Esophagus mucosa (tissue), 1 donor: ENCODE data around the gene FBXW4. TPM values are rescaled to one million over a fixed set of nuclear protein-coding genes. Genes with fewer than 3 reads are reported as not detected.
"Not testable (repeated sequence)": the region's sequence is repeated elsewhere in the genome, so short reads cannot be mapped to it uniquely, and the experiment has no call there.

Experiments
- ATAC-seq: fragments of 200-7000 bp; cut with Tn5 transposase; one replicate; pipeline ENCODE4 v1.9.1; 2020
- total RNA-seq: library from RNA; stranded (reverse); gene quantifications from one replicate; pipeline ENCODE4 v1.2.4, GENCODE V29; 2023
- donor health status: DM: yes; HTN: yes; CAD: no.

FBXW4 gene
- total RNA-seq, 1 donor from 2014 or later, result 37.1 TPM

- no peak for ATAC-seq
Measured at GRCh38 chr10:101616415-101617101, 78.4 kb downstream of the FBXW4 start.

GRCh38 chr10:101615525-101616116 lies 79.3 kb downstream of the FBXW4 start:
- ATAC-seq, result no peak

GRCh38 chr10:101614663-101615524 lies 80.1 kb downstream of the FBXW4 start:
- ATAC-seq, result no peak

GRCh38 chr10:101613646-101614045 lies 81.3 kb downstream of the FBXW4 start:
- no peak for ATAC-seq

- ATAC-seq, result no peak
Measured at GRCh38 chr10:101612872-101613271, 82.1 kb downstream of the FBXW4 start.

- ATAC-seq, result no peak
Measured at GRCh38 chr10:101612086-101612485, 82.9 kb downstream of the FBXW4 start.

- no peak for ATAC-seq
Measured at GRCh38 chr10:101611096-101611905, 83.7 kb downstream of the FBXW4 start.

- no peak for ATAC-seq
Measured at GRCh38 chr10:101609481-101609880, 85.5 kb downstream of the FBXW4 start.

GRCh38 chr10:101607124-101607523 lies 87.8 kb downstream of the FBXW4 start:
- ATAC-seq, result no peak

GRCh38 chr10:101602761-101603398 lies 92.1 kb downstream of the FBXW4 start:
- ATAC-seq, result peak; percentile 84

- ATAC-seq, result no peak
Measured at GRCh38 chr10:101601541-101601940, 93.4 kb downstream of the FBXW4 start.

- no peak for ATAC-seq
Measured at GRCh38 chr10:101597091-101597900, 97.7 kb downstream of the FBXW4 start.

GRCh38 chr10:101595591-101596433 lies 99.2 kb downstream of the FBXW4 start:
- ATAC-seq, result no peak

GRCh38 chr10:101593331-101593730 lies 101.6 kb downstream of the FBXW4 start:
- not testable (repeated sequence) for ATAC-seq

GRCh38 chr10:101588879-101589278 lies 106.1 kb downstream of the FBXW4 start:
- no peak for ATAC-seq

GRCh38 chr10:101587725-101588653 lies 107.0 kb downstream of the FBXW4 start, which contains the start of the genes DPCD and POLL:
Gene DPCD, plus strand, starts transcription at chr10:101588321. Its CDS starts 16 bp downstream, at chr10:101588337.
Gene POLL, minus strand, starts transcription at chr10:101588257. Its CDS starts 897 bp downstream, at chr10:101587360.
- ATAC-seq, result peak; percentile 88

- no peak for ATAC-seq
Measured at GRCh38 chr10:101585841-101586240, 109.1 kb downstream of the FBXW4 start.

GRCh38 chr10:101580486-101581399 lies 114.2 kb downstream of the FBXW4 start:
- no peak for ATAC-seq
